Measurements from ENCODE around the gene CROCC2. TPM values are rescaled to one million over a fixed set of nuclear protein-coding genes. Genes with fewer than 3 reads are reported as not detected.

CROCC2 gene
- total RNA-seq, 1 donor from 2014 or later: 2.9 TPM

GRCh38 chr2:240898108-240898730 is 7.9 kb upstream of the CROCC2 start:
- H3K9me3 ChIP-seq: no peaks in the 10 kb centered on the region
- DNase-seq (ENCODE audit: low spot score in 2 of 2): no peak
- H3K36me3 ChIP-seq: no peaks in the 10 kb centered on the region
- H3K27me3 ChIP-seq: no peaks in the 10 kb centered on the region
- intact Hi-C loops (cut with DNase I): no loop called here
- H3K4me1 ChIP-seq: no peaks in the 10 kb centered on the region
- H3K4me3 ChIP-seq: no peak overlapping the region
- no peak for TF ChIP-seq CTCF (IDR thresholded peaks at IDR 0.05)
- H3K27ac ChIP-seq: no peak overlapping the region

GRCh38 chr2:240898731-240899467 is 7.2 kb upstream of the CROCC2 start:
- H3K36me3 ChIP-seq: no peaks in the 10 kb centered on the region
- no peak for TF ChIP-seq CTCF (IDR thresholded peaks at IDR 0.05)
- H3K9me3 ChIP-seq: no peaks in the 10 kb centered on the region
- H3K27ac ChIP-seq: no peak overlapping the region
- H3K4me1 ChIP-seq: no peaks in the 10 kb centered on the region
- no peak overlapping the region for H3K4me3 ChIP-seq
- intact Hi-C loops (cut with DNase I): no loop called here
- DNase-seq (ENCODE audit: low spot score in 2 of 2): no peak
- H3K27me3 ChIP-seq: no peaks in the 10 kb centered on the region

DNA sequence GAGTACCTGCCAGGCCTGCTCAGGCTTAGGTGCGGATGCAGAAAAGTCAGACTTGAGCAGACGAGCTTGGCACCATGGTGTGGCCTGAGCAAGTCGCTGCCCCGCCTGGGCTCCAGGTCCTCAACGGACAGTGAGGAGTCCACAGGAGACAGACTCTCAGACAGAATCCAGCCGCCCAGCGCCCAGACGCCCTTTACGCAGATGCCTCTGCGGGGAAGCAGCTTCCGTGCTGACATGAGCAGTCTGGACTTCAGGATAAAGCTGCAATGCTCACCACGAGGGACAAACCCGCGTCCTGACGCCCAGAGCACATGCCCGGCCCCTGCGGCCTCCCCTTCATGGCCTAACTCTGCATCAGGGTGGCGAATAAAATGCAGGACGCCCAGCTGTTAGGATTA is 6.7 kb upstream of the CROCC2 start:
- intact Hi-C loops (cut with DNase I): no loop called here
- TF ChIP-seq CTCF (IDR thresholded peaks at IDR 0.05): no peak
- Histone ChIP-seq H3K36me3 (no peaks in the 10 kb centered on the region), H3K9me3 (no peaks in the 10 kb centered on the region), H3K4me1 (no peaks in the 10 kb centered on the region), H3K27ac (no peak overlapping the region), H3K4me3 (no peak overlapping the region), H3K27me3 (no peaks in the 10 kb centered on the region)
- DNase-seq (ENCODE audit: low spot score in 2 of 2): no peak

GRCh38 chr2:240900141-240900860 is 5.8 kb upstream of the CROCC2 start:
- intact Hi-C loops (cut with DNase I): no loop called here
- Histone ChIP-seq H3K4me1 (no peaks in the 10 kb centered on the region), H3K36me3 (no peaks in the 10 kb centered on the region), H3K27ac (no peak overlapping the region), H3K4me3 (no peak overlapping the region), H3K9me3 (no peaks in the 10 kb centered on the region), H3K27me3 (no peaks in the 10 kb centered on the region)
- no peak for DNase-seq (ENCODE audit: low spot score in 2 of 2)
- no peak for TF ChIP-seq CTCF (IDR thresholded peaks at IDR 0.05)

- Histone ChIP-seq H3K27ac (no peak overlapping the region), H3K4me1 (no peaks in the 10 kb centered on the region), H3K27me3 (no peaks in the 10 kb centered on the region), H3K9me3 (no peaks in the 10 kb centered on the region), H3K36me3 (no peaks in the 10 kb centered on the region), H3K4me3 (no peak overlapping the region)
- TF ChIP-seq CTCF (IDR thresholded peaks at IDR 0.05): no peak
- intact Hi-C loops (cut with DNase I): no loop called here
- no peak for DNase-seq (ENCODE audit: low spot score in 2 of 2)
These were observed 4.0 kb upstream of the CROCC2 start for GRCh38 chr2:240901986-240902614.

Measured in ascending aorta (tissue), 2 donors.